ENCODE measurements around the gene MED29. TPM values are rescaled to one million over a fixed set of nuclear protein-coding genes. Genes with fewer than 3 reads are reported as not detected.
A peak's percentile ranks its signal among the peaks of the same experiment; 100 is the strongest.

The MED29 gene
- total and polyA plus RNA-seq, 2 of the 13 experiments (the other 11 are each of a cell fraction or from before 2014, with no cell fraction given) = 14.0 to 19.7 TPM

- TF ChIP-seq SMAD9 (CRISPR knock-in tag; IDR thresholded peaks at IDR 0.05) (peak; percentile 32; the same call in 1 of the 2 replicates), U2AF2 (IDR thresholded peaks at IDR 0.05; ENCODE audit: low read depth, low read length) (no peak), ZNF784 (CRISPR knock-in tag; IDR thresholded peaks at IDR 0.05; ENCODE audit: borderline replicate concordance) (peak; percentile 98), HMG20B (CRISPR knock-in tag; conservative IDR thresholded peaks at IDR 0.05) (no peak; the same call in 1 of the 2 replicates), EP300 (IDR thresholded peaks at IDR 0.05; ENCODE audit: low read depth in 2 of 2, low read length in 2 of 2) (no peak), EP300 (CRISPR knock-in tag; IDR thresholded peaks at IDR 0.05; ENCODE audit: borderline replicate concordance) (no peak; the same call in 1 of the 2 replicates), MZF1 (CRISPR knock-in tag; IDR thresholded peaks at IDR 0.05; ENCODE audit: borderline replicate concordance) (no peak), ZNF503 (CRISPR knock-in tag; IDR thresholded peaks at IDR 0.05) (no peak; the same call in 1 of the 2 replicates), ATF6 (CRISPR knock-in tag; conservative IDR thresholded peaks at IDR 0.05) (no peak), TOE1 (CRISPR knock-in tag; IDR thresholded peaks at IDR 0.05) (peak; percentile 40; the same call in 1 of the 2 replicates), TARDBP (CRISPR knock-in tag; IDR thresholded peaks at IDR 0.05) (peak; percentile 69), NFYB (CRISPR knock-in tag; IDR thresholded peaks at IDR 0.05) (peak; percentile 61), SRY (CRISPR knock-in tag; IDR thresholded peaks at IDR 0.05) (no peak; the same call in 1 of the 2 replicates), SATB2 (CRISPR knock-in tag; IDR thresholded peaks at IDR 0.05) (0 out of 2 replicates have a peak, but pooled peaks have one; percentile 23), ZSCAN12 (CRISPR knock-in tag; IDR thresholded peaks at IDR 0.05) (peak; percentile 82; the same call in 1 of the 2 replicates), ZNF441 (CRISPR knock-in tag; IDR thresholded peaks at IDR 0.05; ENCODE audit: borderline replicate concordance) (peak; percentile 71), HOXA5 (CRISPR knock-in tag; IDR thresholded peaks at IDR 0.05) (no peak; the same call in 1 of the 2 replicates), ZNF607 (CRISPR knock-in tag; IDR thresholded peaks at IDR 0.05; ENCODE audit: borderline replicate concordance) (peak; percentile 96; the same call in 1 of the 2 replicates), TFDP1 (CRISPR knock-in tag; IDR thresholded peaks at IDR 0.05; ENCODE audit: borderline replicate concordance) (peak; percentile 89), HES4 (CRISPR knock-in tag; IDR thresholded peaks at IDR 0.05; ENCODE audit: borderline replicate concordance) (peak; percentile 70; the same call in 1 of the 2 replicates), ZNF75D (CRISPR knock-in tag; IDR thresholded peaks at IDR 0.05; ENCODE audit: borderline replicate concordance) (no peak)
These were observed 54.3 kb downstream of the MED29 start, which contains the start of gene SUPT5H (continued) for GRCh38 chr19:39445196-39446111.

Data from HepG2 (cell line).